Loucy (cell line): ENCODE measurements around the gene EFNA4.

Experiments
- CTCF ChIP-seq: fragments of 200-600 bp; sonication (generic); conservative IDR thresholded peaks from 2 replicates; pipeline ENCODE4 v1.5.1; 2014; ENCODE audit warnings: mild to moderate bottlenecking, antibody characterized with exemption, low read length
- EZH2phosphoT487 ChIP-seq: fragments of 200-600 bp; IDR thresholded peaks from 2 replicates; pipeline ENCODE4 v1.6.1; 2018; ENCODE audit warnings: antibody characterized with exemption, mild to moderate bottlenecking, moderate library complexity, borderline replicate concordance

- no peak for TF ChIP-seq CTCF
- no peak for TF ChIP-seq EZH2phosphoT487
Observed at GRCh38 chr1:155083052-155083541, 19.6 kb downstream of the EFNA4 start.
